ENCODE results near the gene AKAP13.

GRCh38 chr15:85532689-85533088 is 152.3 kb downstream of the AKAP13 start:
- TF ChIP-seq GATA2 (IDR thresholded peaks at IDR 0.05; ENCODE audit: low read depth, low read length) (no peak), GATA3 (IDR thresholded peaks at IDR 0.05; ENCODE audit: low read depth, low read length) (no peak)
